Gastroesophageal sphincter (tissue), 3 donors: ENCODE measurements around the gene FOSL1.

Experiments used
- EP300 ChIP-seq: sonication (generic); formaldehyde crosslinking; IDR thresholded peaks from one replicate; pipeline ENCODE4 v1.6.1; 2017; ENCODE audit warnings: antibody characterized with exemption, mild to moderate bottlenecking
- POLR2A ChIP-seq, 2 donors: fragments of 450-650 bp; IDR thresholded peaks; one replicate each; pipeline ENCODE4 v1.6.1; 2017; ENCODE audit warnings: antibody characterized with exemption in 2 of 2, mild to moderate bottlenecking in 2 of 2, moderate library complexity in 1 of 2
- POLR2AphosphoS5 ChIP-seq: sonication (generic); formaldehyde crosslinking; IDR thresholded peaks from one replicate; pipeline ENCODE4 v1.6.1; 2017; ENCODE audit warnings: antibody characterized with exemption
- TF ChIP-seq, protein P1 (sequence below), 4 experiments: fragments of 200-600 bp in 2 of 4; fragments of 450-650 bp in 2 of 4; sonication (generic) in 1 of 4; IDR thresholded peaks; one replicate each; pipeline ENCODE4 v1.5.1; 2017 to 2019; ENCODE audit warnings: antibody characterized with exemption in 4 of 4, mild to moderate bottlenecking in 2 of 4, moderate library complexity in 2 of 4

DNA sequence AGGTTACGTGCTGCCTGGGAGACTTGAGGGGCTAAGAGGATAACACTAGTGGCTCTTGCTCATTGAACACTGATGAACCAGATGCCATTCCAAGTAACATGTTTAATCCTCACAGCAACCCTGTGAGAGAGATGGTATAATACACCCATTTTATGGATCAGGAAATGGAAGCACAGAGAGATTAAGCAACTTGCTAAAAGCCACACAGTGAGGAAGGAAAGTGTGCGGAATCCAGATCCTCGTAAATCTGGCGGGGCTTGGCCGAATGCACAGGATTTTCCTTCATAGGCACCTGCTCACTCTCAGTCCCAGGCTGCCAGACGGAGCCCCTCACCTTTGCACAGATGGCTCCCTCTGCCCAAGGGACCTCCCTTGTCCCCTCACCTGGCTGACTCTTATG, 7.7 kb upstream of the FOSL1 start:
- TF ChIP-seq, protein P1, sequence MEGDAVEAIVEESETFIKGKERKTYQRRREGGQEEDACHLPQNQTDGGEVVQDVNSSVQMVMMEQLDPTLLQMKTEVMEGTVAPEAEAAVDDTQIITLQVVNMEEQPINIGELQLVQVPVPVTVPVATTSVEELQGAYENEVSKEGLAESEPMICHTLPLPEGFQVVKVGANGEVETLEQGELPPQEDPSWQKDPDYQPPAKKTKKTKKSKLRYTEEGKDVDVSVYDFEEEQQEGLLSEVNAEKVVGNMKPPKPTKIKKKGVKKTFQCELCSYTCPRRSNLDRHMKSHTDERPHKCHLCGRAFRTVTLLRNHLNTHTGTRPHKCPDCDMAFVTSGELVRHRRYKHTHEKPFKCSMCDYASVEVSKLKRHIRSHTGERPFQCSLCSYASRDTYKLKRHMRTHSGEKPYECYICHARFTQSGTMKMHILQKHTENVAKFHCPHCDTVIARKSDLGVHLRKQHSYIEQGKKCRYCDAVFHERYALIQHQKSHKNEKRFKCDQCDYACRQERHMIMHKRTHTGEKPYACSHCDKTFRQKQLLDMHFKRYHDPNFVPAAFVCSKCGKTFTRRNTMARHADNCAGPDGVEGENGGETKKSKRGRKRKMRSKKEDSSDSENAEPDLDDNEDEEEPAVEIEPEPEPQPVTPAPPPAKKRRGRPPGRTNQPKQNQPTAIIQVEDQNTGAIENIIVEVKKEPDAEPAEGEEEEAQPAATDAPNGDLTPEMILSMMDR (IDR thresholded peaks at IDR 0.05), result no peak
- TF ChIP-seq POLR2AphosphoS5 (no peak), EP300 (no peak), POLR2A (IDR thresholded peaks at IDR 0.05) (no peak)
